K562 (cell line): Measurements from ENCODE around the gene VIM. TPM values are rescaled to one million over a fixed set of nuclear protein-coding genes. Genes with fewer than 3 reads are reported as not detected.

Source experiments
- ATAC-seq: fragments of 200-7000 bp; cut with Tn5 transposase; 3 replicates; pipeline ENCODE4 v1.9.1; 2020; ENCODE audit warnings: moderate library complexity
- BruUV-seq: library from RNA; stranded (reverse); fragments of 400-500 nt; replicated peaks from 2 replicates; lab custom pipeline; 2021; lab: Mats Ljungman, UMichigan
- CTCF ChIA-PET: fragments of 300-600 bp; formaldehyde crosslinking; extraction: SDS; loops from one replicate; lab custom pipeline; 2021; ENCODE audit warnings: low intra/inter-chr PET ratio; lab: Yijun Ruan, JAX
- POLR2A ChIA-PET: fragments of 300-600, 350-650 bp; sonication (Branson Sonifier 250); formaldehyde crosslinking; extraction: SDS; loops from one replicate; lab custom pipeline; 2021; ENCODE audit warnings: antibody characterized with exemption, inconsistent platforms; lab: Yijun Ruan, JAX
- DNase-seq, 4 experiments: peaks; one replicate each; pipeline versions ENCODE4 v3.0.0 to v3.0.0-alpha.2; 2011 to 2018; ENCODE audit warnings: low spot score in 3 of 4, mixed read lengths in 3 of 4; ENCODE audit errors: extremely low read depth in 1 of 4
- FAIRE-seq: peaks from 2 replicates; lab custom pipeline; 2011; peaks lifted over from hg19 to GRCh38; lab: Jason Lieb, UNC
- H2AFZ ChIP-seq: 2 replicates; pipeline ENCODE4 v1.6.0; 2011; ENCODE audit warnings: low read depth, low read length, control low read depth, inconsistent platforms
- H3K27ac ChIP-seq: fragments of 200-600 bp; 3 replicates; pipeline ENCODE4 v1.8.0; 2011; ENCODE audit warnings: low read depth, mild to moderate bottlenecking, control low read depth, inconsistent platforms, low read length, moderate library complexity, mixed read lengths; ENCODE audit errors: extremely low read depth
- H3K27me3 ChIP-seq, 2 experiments: fragments of 300-600 bp in 1 of 2; 2 replicates in 1 of 2; 3 replicates in 1 of 2; pipeline versions ENCODE4 v1.6.0 to v1.8.0; 2011; ENCODE audit warnings: inconsistent platforms in 2 of 2, low read length in 2 of 2, mild to moderate bottlenecking in 1 of 2, mixed read lengths in 1 of 2, moderate library complexity in 1 of 2; ENCODE audit not compliant: control insufficient read depth in 2 of 2, insufficient read depth in 2 of 2
- H3K36me3 ChIP-seq: fragments of 300-600 bp; 3 replicates; pipeline ENCODE4 v1.8.0; 2011; ENCODE audit warnings: mild to moderate bottlenecking, low read length, inconsistent platforms; ENCODE audit not compliant: control insufficient read depth, insufficient read depth
- H3K4me1 ChIP-seq, 2 experiments: fragments of 200-600 bp in 1 of 2; replicated peaks in 1 of 2; 2 replicates in 1 of 2; 3 replicates in 1 of 2; pipeline versions ENCODE4 v1.5.1 to v1.8.0; 2011; ENCODE audit warnings: inconsistent platforms in 2 of 2, low read length in 2 of 2, mild to moderate bottlenecking in 1 of 2, mixed read lengths in 1 of 2, moderate library complexity in 1 of 2; ENCODE audit not compliant: control insufficient read depth in 2 of 2, insufficient read depth in 2 of 2
- H3K4me2 ChIP-seq: 2 replicates; pipeline ENCODE4 v1.6.1; 2011; ENCODE audit warnings: low read length, control low read depth, inconsistent platforms, mixed read lengths; ENCODE audit not compliant: insufficient read depth
- H3K4me3 ChIP-seq: fragments of 200-600 bp; sonication (generic), shearing (Covaris generic); 2 replicates; pipeline ENCODE4 v1.5.1; 2016; ENCODE audit warnings: control low read depth, inconsistent platforms
- H3K79me2 ChIP-seq: fragments of 200-600 bp; 3 replicates; pipeline ENCODE4 v1.8.0; 2011; ENCODE audit warnings: low read length, inconsistent platforms; ENCODE audit not compliant: control insufficient read depth, insufficient read depth
- H3K9ac ChIP-seq, 2 experiments: 2 replicates each; pipeline versions ENCODE4 v1.6.0 to v1.6.1; 2011; ENCODE audit warnings: low read depth in 2 of 2, low read length in 2 of 2, control low read depth in 1 of 2, inconsistent platforms in 1 of 2, mild to moderate bottlenecking in 1 of 2, mixed read lengths in 1 of 2; ENCODE audit not compliant: insufficient read depth in 1 of 2
- H3K9me1 ChIP-seq: one replicate; pipeline ENCODE4 v1.6.0; 2011; ENCODE audit warnings: inconsistent platforms, mild to moderate bottlenecking, low read length, moderate library complexity; ENCODE audit not compliant: control insufficient read depth, insufficient read depth
- H3K9me3 ChIP-seq: replicated peaks from 2 replicates; pipeline ENCODE4 v1.5.1; 2011; ENCODE audit warnings: low read depth, low read length, inconsistent platforms; ENCODE audit not compliant: control insufficient read depth, insufficient read depth
- H4K20me1 ChIP-seq: replicated peaks from 2 replicates; pipeline ENCODE4 v1.6.1; 2011; ENCODE audit warnings: low read length, inconsistent platforms, mixed read lengths; ENCODE audit not compliant: control insufficient read depth, insufficient read depth
- GTF2E2 ChIP-seq: fragments of 200-800 bp; sonication (Bioruptor generic); IDR thresholded peaks from 2 replicates; pipeline ENCODE4 v1.6.1; 2016; ENCODE audit warnings: missing genetic modification characterization, missing compliant biosample characterization
- MEF2A ChIP-seq: IDR thresholded peaks from 2 replicates; pipeline ENCODE4 v1.6.1; 2011; ENCODE audit warnings: low read depth, mild to moderate bottlenecking, low read length, moderate library complexity; ENCODE audit not compliant: control insufficient read depth
- NCOA1 ChIP-seq: fragments of 450-650 bp; IDR thresholded peaks from 2 replicates; pipeline ENCODE4 v1.6.1; 2016; ENCODE audit warnings: low read depth
- NR4A1 ChIP-seq, 2 experiments: fragments of 250-450 bp in 1 of 2; fragments of 450-650 bp in 1 of 2; sonication (Bioruptor Pico) in 1 of 2; IDR thresholded peaks; 2 replicates each; pipeline versions ENCODE4 v1.4.0 to v1.6.1; 2016 to 2020; ENCODE audit warnings: mild to moderate bottlenecking in 2 of 2, missing compliant biosample characterization in 1 of 2, missing genetic modification characterization in 1 of 2, moderate library complexity in 1 of 2
- THRAP3 ChIP-seq: fragments of 450-650 bp; IDR thresholded peaks from 2 replicates; pipeline ENCODE4 v1.6.1; 2016; ENCODE audit warnings: mild to moderate bottlenecking, inconsistent platforms, borderline replicate concordance
- TRIM28 ChIP-seq: fragments of 450-650 bp; IDR thresholded peaks from 2 replicates; pipeline ENCODE4 v1.6.1; 2017
- XRCC4 ChIP-seq: IDR thresholded peaks from one replicate; pipeline ENCODE4 v1.6.1; 2011; ENCODE audit not compliant: insufficient read depth, insufficient read length; ENCODE audit errors: extremely low read depth
- ZNF584 ChIP-seq: fragments of 200-800 bp; sonication (Bioruptor generic); IDR thresholded peaks from 2 replicates; pipeline ENCODE4 v1.6.1; 2016; ENCODE audit warnings: low read depth, mild to moderate bottlenecking, missing genetic modification characterization, missing compliant biosample characterization
- WGBS: fragments of 100-300 bp; shearing (Covaris generic); methylation state at CpG from one replicate; pipeline ENCODE4 v1.1.6; 2016; ENCODE audit warnings: low coverage, mixed read lengths; ENCODE audit not compliant: insufficient coverage; ENCODE audit errors: missing lambda C conversion rate; 5-methylcytosine and 5-hydroxymethylcytosine counted together
- in situ Hi-C: fragments of 300-500 bp; cut with MboI; formaldehyde crosslinking; loops from 4 replicates; pipeline ENCODE4 v1.15.0; 2018; ENCODE audit warnings: inconsistent platforms, mixed read lengths
- intact Hi-C: fragments of 100-400 bp; cut with micrococcal nuclease; formaldehyde crosslinking; loops from 2 replicates; pipeline ENCODE4 v1.14.2; 2022
- polyA plus RNA-seq, 8 experiments: library from polyadenylated mRNA; depleted of rRNA in 4 of 8; stranded (reverse) in 5 of 8; unstranded in 3 of 8; fragments of >200 nt; fragmentation: Nextera tagmentation in 2 of 8; fragmentation: Illumina TruSeq in 1 of 8; extraction: Ambion mirVana in 2 of 8; extraction: Trizol in 1 of 8; gene quantifications; 2 replicates each; pipeline versions ENCODE4 v1.2.1 to v1.2.3, GENCODE V29; 2011 to 2014; ENCODE audit warnings: inconsistent platforms in 1 of 8, missing spikeins in 1 of 8
- total RNA-seq, 7 experiments: library from RNA; depleted of rRNA in 6 of 7; stranded (reverse); fragments of >200 nt in 6 of 7; fragmentation: Illumina TruSeq in 2 of 7; extraction: Trizol in 2 of 7; gene quantifications; 2 replicates each; pipeline versions ENCODE4 v1.2.1 to v1.2.3, GENCODE V29; 2011 to 2021; ENCODE audit warnings: low replicate concordance in 1 of 7
- TF ChIP-seq, protein P1 (sequence below), 2 experiments: fragments of 450-650 bp; IDR thresholded peaks; 2 replicates each; pipeline ENCODE4 v1.6.1; 2016
- TF ChIP-seq, protein P2 (sequence below), 2 experiments: fragments of 450-650 bp; IDR thresholded peaks; 2 replicates each; pipeline ENCODE4 v1.6.1; 2018; ENCODE audit warnings: mild to moderate bottlenecking in 2 of 2, low read depth in 1 of 2; ENCODE audit not compliant: partially characterized antibody in 2 of 2
- TF ChIP-seq, protein P3 (sequence below): fragments of 250-450 bp; sonication (Bioruptor Pico); IDR thresholded peaks from 2 replicates; pipeline ENCODE4 v1.5.0; 2022; ENCODE audit warnings: mild to moderate bottlenecking

Gene VIM
- total and polyA plus RNA-seq, 9 of the 15 experiments (the other 6 are each of a cell fraction or from before 2014, with no cell fraction given): 86.0 to 621 (median 383) TPM

DNA sequence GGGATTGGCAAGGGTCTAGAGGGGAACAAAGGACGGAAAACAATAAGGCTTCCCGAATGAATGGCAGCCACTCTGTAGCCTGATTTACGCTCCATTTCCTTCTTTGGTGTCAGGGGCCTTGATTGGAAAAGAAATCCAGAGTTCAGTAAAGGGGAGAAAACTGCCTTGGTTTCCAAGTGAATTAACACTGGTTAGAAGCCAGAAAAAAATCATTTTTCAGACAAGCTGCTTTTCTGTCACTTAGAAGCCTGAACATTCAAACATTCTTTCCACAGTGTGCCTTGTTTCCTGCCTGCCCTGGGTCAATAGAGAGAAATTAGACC lies 26.3 kb upstream of the VIM start:
- no peaks in the 10 kb centered on the region for H3K9me3 ChIP-seq
- ATAC-seq (no peak), FAIRE-seq (no peak), DNase-seq (no peak)
- WGBS: 0% methylated on average over 3 of the region's 3 CpGs
- H3K27me3 ChIP-seq: no peaks in the 10 kb centered on the region
- peaks cover 28% of the 10 kb centered on the region; the same call in 2 of the 3 replicates for H3K79me2 ChIP-seq
- ChIA-PET CTCF (no interaction called here), POLR2A (interaction anchor here (0.8 to 1.8 kb wide), 8 partner anchors 11 to 309 kb away, joined by 3 to 17 read pairs (median 6); no protein-coding TSS in a partner anchor)
- H3K9ac ChIP-seq: peak overlapping the region; percentile 79 to 95
- TSS peak; percentile 64 for BruUV-seq
- in situ Hi-C loops (no loop called here), intact Hi-C loops (loop anchor here (1.0 to 5.0 kb wide), 2 partner anchors 27 to 56 kb away; partner anchors contain the start of gene VIM)
- H3K4me2 ChIP-seq: peak overlapping the region; percentile 81
- peak overlapping the region; percentile 90 for H2AFZ ChIP-seq
- H3K27ac ChIP-seq: peak overlapping the region; percentile 89
- no peaks in the 10 kb centered on the region for H3K36me3 ChIP-seq
- peaks cover 14 to 46% of the 10 kb centered on the region in 2 experiments for H3K4me1 ChIP-seq
- H3K4me3 ChIP-seq: peak overlapping the region; percentile 67
- no peaks in the 10 kb centered on the region for H4K20me1 ChIP-seq
- no peaks in the 10 kb centered on the region for H3K9me1 ChIP-seq
- no peak for TF ChIP-seq XRCC4
- 0 out of 2 replicates have a peak, but pooled peaks have one; percentile 39 for TF ChIP-seq ZNF584
- TF ChIP-seq, protein P1, sequence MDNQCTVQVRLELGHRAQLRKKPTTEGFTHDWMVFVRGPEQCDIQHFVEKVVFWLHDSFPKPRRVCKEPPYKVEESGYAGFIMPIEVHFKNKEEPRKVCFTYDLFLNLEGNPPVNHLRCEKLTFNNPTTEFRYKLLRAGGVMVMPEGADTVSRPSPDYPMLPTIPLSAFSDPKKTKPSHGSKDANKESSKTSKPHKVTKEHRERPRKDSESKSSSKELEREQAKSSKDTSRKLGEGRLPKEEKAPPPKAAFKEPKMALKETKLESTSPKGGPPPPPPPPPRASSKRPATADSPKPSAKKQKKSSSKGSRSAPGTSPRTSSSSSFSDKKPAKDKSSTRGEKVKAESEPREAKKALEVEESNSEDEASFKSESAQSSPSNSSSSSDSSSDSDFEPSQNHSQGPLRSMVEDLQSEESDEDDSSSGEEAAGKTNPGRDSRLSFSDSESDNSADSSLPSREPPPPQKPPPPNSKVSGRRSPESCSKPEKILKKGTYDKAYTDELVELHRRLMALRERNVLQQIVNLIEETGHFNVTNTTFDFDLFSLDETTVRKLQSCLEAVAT (IDR thresholded peaks at IDR 0.05): 0 out of 4 replicates have a peak, but pooled peaks of 1 of the 2 experiments have one; percentile 1
- TF ChIP-seq, protein P2, sequence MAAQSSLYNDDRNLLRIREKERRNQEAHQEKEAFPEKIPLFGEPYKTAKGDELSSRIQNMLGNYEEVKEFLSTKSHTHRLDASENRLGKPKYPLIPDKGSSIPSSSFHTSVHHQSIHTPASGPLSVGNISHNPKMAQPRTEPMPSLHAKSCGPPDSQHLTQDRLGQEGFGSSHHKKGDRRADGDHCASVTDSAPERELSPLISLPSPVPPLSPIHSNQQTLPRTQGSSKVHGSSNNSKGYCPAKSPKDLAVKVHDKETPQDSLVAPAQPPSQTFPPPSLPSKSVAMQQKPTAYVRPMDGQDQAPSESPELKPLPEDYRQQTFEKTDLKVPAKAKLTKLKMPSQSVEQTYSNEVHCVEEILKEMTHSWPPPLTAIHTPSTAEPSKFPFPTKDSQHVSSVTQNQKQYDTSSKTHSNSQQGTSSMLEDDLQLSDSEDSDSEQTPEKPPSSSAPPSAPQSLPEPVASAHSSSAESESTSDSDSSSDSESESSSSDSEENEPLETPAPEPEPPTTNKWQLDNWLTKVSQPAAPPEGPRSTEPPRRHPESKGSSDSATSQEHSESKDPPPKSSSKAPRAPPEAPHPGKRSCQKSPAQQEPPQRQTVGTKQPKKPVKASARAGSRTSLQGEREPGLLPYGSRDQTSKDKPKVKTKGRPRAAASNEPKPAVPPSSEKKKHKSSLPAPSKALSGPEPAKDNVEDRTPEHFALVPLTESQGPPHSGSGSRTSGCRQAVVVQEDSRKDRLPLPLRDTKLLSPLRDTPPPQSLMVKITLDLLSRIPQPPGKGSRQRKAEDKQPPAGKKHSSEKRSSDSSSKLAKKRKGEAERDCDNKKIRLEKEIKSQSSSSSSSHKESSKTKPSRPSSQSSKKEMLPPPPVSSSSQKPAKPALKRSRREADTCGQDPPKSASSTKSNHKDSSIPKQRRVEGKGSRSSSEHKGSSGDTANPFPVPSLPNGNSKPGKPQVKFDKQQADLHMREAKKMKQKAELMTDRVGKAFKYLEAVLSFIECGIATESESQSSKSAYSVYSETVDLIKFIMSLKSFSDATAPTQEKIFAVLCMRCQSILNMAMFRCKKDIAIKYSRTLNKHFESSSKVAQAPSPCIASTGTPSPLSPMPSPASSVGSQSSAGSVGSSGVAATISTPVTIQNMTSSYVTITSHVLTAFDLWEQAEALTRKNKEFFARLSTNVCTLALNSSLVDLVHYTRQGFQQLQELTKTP (IDR thresholded peaks at IDR 0.05; ENCODE audit: low read depth in 1 of 2, partially characterized antibody in 2 of 2): peak in 1 of 2 experiments; percentile 5
- no peak for TF ChIP-seq MEF2A
- 0 out of 2 replicates have a peak, but pooled peaks have one; percentile 5 for TF ChIP-seq TRIM28
- no peak for TF ChIP-seq NR4A1 (CRISPR knock-in tag; IDR thresholded peaks at IDR 0.05)
- 0 out of 2 replicates have a peak, but pooled peaks have one; percentile 39 for TF ChIP-seq NR4A1 (tag; IDR thresholded peaks at IDR 0.05)
- TF ChIP-seq THRAP3: no peak
- TF ChIP-seq NCOA1: no peak
- TF ChIP-seq, protein P3, sequence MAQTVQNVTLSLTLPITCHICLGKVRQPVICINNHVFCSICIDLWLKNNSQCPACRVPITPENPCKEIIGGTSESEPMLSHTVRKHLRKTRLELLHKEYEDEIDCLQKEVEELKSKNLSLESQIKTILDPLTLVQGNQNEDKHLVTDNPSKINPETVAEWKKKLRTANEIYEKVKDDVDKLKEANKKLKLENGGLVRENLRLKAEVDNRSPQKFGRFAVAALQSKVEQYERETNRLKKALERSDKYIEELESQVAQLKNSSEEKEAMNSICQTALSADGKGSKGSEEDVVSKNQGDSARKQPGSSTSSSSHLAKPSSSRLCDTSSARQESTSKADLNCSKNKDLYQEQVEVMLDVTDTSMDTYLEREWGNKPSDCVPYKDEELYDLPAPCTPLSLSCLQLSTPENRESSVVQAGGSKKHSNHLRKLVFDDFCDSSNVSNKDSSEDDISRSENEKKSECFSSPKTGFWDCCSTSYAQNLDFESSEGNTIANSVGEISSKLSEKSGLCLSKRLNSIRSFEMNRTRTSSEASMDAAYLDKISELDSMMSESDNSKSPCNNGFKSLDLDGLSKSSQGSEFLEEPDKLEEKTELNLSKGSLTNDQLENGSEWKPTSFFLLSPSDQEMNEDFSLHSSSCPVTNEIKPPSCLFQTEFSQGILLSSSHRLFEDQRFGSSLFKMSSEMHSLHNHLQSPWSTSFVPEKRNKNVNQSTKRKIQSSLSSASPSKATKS (CRISPR knock-in tag): no peak
- peak; percentile 84; the same call in 1 of the 2 replicates for TF ChIP-seq GTF2E2 (tag)
